ENCODE data around the gene ADGRL1.
"Not testable (repeated sequence)": the region's sequence is repeated elsewhere in the genome, so short reads cannot be mapped to it uniquely, and the experiment has no call there.

GRCh38 chr19:14205452-14206287 lies at the start of gene ADGRL1:
- not testable (repeated sequence) for TF ChIP-seq POLR2A, POLR2AphosphoS5, CTCF, EP300 (IDR thresholded peaks at IDR 0.05)

All from suprapubic skin (tissue), 4 donors.